ENCODE results near the gene TOMM5. TPM values are rescaled to one million over a fixed set of nuclear protein-coding genes. Genes with fewer than 3 reads are reported as not detected.

The TOMM5 gene
- 100 to 1,000 TPM in 2 of 4 donors, 10 to 100 TPM in 2; 25.1 to 129 (median 105) TPM for total RNA-seq

DNA sequence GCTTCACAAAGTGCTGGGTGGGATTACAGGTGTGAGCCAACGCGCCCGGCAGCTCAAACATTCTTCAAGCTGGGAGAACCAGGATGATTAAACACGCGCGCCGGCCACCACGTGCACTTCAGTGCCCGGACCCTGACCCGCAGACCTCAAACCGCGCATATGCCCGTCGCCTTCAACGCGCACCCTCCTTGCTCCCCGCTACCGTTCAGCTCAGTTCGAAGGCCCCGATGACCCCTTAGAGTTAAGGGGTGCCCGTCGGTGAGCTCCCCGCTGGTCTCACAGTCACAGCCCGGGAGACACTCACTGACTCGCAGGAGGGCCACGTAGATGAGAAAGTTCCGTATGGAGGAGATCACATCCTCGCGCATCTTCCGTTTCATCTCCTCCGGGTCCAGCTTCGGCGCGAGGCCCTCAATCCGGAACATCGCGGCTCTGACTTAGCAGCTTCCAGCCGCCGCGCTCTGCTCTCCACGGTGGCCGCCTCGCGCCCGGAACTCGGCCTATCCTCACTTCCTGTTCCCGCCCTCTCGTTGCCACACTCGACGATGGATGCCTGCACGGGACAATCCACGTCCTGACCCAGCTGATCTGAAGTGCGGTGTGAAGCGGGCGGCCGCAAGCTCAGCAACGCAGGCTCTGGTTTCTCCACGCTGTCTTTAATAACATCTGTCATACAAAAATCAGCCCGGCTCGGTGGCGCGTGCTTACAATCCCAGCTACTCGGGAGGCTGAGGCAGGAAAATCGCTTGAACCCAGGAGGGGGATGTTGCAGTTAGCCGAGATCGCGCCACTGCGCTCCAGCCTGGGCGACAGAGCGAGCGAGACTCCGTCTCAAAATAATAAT lies at the start of gene TOMM5:
TSS of gene TOMM5 (minus strand) at position 490 of the 844 bp plus-strand sequence. CDS start at position 425, 65 bp downstream.
- TF ChIP-seq, protein P1, sequence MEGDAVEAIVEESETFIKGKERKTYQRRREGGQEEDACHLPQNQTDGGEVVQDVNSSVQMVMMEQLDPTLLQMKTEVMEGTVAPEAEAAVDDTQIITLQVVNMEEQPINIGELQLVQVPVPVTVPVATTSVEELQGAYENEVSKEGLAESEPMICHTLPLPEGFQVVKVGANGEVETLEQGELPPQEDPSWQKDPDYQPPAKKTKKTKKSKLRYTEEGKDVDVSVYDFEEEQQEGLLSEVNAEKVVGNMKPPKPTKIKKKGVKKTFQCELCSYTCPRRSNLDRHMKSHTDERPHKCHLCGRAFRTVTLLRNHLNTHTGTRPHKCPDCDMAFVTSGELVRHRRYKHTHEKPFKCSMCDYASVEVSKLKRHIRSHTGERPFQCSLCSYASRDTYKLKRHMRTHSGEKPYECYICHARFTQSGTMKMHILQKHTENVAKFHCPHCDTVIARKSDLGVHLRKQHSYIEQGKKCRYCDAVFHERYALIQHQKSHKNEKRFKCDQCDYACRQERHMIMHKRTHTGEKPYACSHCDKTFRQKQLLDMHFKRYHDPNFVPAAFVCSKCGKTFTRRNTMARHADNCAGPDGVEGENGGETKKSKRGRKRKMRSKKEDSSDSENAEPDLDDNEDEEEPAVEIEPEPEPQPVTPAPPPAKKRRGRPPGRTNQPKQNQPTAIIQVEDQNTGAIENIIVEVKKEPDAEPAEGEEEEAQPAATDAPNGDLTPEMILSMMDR (IDR thresholded peaks at IDR 0.05): peak in 2 of 6 experiments; percentile 6 to 27
- TF ChIP-seq POLR2A (IDR thresholded peaks at IDR 0.05): peak in 3 of 4 donors; percentile 49 to 84 (median 70)
- H3K4me3 ChIP-seq: peak within 1 kb of the TSS; percentile 66 to 98 (median 88)
- DNase-seq: peak; percentile 68
- H3K27ac ChIP-seq: peak within 1 kb of the TSS; percentile 80 to 91 (median 88)
- H3K9me3 ChIP-seq: no peaks in the 10 kb centered on the region
- peaks cover 7 to 41% (median 36%) of the 10 kb centered on the region in 3 donors for H3K4me1 ChIP-seq
- no peaks in the 10 kb centered on the region for H3K27me3 ChIP-seq
- intact Hi-C loops (cut with DNase I): loop anchor here (10.0 kb wide), 1 partner anchor 312 kb away; the partner anchor contains the start of gene SLC25A51
- 0 to 1% methylated on average over 21 to 38 of the region's 72 CpGs for WGBS, 2 donors
- H3K36me3 ChIP-seq: peaks cover 0 to 18% (median 3%) of the 10 kb centered on the region in 3 donors

DNA sequence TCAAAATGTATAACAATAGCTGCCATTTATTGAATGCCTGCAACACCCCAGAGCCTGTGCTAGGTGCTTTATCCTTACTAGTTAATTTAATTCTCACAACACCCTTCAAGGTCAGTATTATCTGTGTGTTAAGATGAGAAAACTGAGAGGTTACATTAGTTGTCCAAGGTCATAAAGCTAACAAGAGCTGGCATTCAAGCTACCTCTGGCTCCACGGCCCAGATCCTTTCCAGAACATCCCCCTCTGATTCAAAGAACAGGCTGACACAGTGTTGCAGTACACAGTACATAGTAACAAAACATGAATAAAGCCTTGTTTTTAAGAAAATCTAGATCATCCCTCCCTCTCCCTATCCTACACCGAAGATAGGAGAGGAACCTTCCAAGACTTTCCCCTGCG lies 48.9 kb upstream of the TOMM5 start:
- Histone ChIP-seq H3K4me1 (no peaks in the 10 kb centered on the region), H3K9me3 (no peaks in the 10 kb centered on the region), H3K4me3 (no peak overlapping the region), H3K27ac (no peak overlapping the region), H3K36me3 (no peaks in the 10 kb centered on the region), H3K27me3 (peaks cover 0 to 45% (median 0%) of the 10 kb centered on the region in 4 donors)
- 67 to 70% methylated on average over 3 of the region's 3 CpGs for WGBS, 2 donors
- intact Hi-C loops (cut with DNase I): no loop called here
- TF ChIP-seq, protein P1 (IDR thresholded peaks at IDR 0.05): no peak
- DNase-seq: no peak

DNA sequence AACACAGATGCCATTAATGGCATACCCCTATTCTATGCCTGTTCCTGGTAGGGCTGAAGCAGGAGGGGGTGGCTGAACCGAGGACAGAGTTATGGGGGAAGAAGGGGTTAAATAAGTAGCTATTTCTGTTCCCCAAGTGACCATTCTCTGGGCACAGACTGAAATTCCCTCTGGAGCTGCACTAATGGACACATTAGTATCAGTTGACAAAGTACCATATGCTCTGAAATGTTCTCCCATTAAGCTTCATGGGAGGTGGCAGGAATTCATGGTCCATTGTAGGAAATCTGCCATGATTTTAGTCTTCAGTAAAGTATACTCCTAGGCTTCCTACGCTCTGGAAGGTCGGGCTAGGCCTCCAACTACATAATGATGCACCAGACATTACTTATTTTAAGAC lies 47.8 kb upstream of the TOMM5 start:
- WGBS, 2 donors: 57 to 81% methylated on average over 3 of the region's 3 CpGs
- H3K36me3 ChIP-seq: no peaks in the 10 kb centered on the region
- no peak overlapping the region for H3K4me3 ChIP-seq
- H3K4me1 ChIP-seq: no peaks in the 10 kb centered on the region
- DNase-seq: no peak
- H3K27ac ChIP-seq: no peak overlapping the region
- peaks cover 0 to 45% (median 0%) of the 10 kb centered on the region in 4 donors for H3K27me3 ChIP-seq
- no peaks in the 10 kb centered on the region for H3K9me3 ChIP-seq
- intact Hi-C loops (cut with DNase I): no loop called here
- TF ChIP-seq, protein P1 (IDR thresholded peaks at IDR 0.05): no peak
- no peak for TF ChIP-seq POLR2A (IDR thresholded peaks at IDR 0.05)

DNA sequence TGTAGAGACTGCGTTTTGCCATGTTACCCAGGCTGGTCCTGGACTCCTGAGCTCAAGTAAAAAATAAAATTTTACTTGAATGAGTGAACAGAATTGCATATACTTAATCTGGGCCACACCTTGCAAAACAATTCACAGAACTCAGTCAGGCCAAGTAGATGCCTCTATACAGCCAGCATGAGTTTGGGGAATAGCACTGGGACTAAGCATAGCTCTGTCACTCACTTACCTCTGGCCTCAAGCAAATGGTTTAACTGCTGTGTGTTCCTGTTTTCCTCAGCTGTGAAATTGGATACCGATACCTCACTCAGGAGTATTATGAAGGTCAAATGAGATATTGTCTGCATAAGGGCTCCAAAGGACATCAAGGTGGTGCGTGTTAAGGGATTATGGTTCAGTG lies 47.4 kb upstream of the TOMM5 start:
- no peak overlapping the region for H3K4me3 ChIP-seq
- no peaks in the 10 kb centered on the region for H3K36me3 ChIP-seq
- H3K4me1 ChIP-seq: no peaks in the 10 kb centered on the region
- H3K27me3 ChIP-seq: peaks cover 0 to 45% (median 0%) of the 10 kb centered on the region in 4 donors
- intact Hi-C loops (cut with DNase I): no loop called here
- H3K27ac ChIP-seq: no peak overlapping the region
- DNase-seq: no peak
- WGBS, 2 donors: 76 to 82% methylated on average over 3 of the region's 3 CpGs
- no peaks in the 10 kb centered on the region for H3K9me3 ChIP-seq
- TF ChIP-seq POLR2A (IDR thresholded peaks at IDR 0.05): no peak
- TF ChIP-seq, protein P1 (IDR thresholded peaks at IDR 0.05): no peak

DNA sequence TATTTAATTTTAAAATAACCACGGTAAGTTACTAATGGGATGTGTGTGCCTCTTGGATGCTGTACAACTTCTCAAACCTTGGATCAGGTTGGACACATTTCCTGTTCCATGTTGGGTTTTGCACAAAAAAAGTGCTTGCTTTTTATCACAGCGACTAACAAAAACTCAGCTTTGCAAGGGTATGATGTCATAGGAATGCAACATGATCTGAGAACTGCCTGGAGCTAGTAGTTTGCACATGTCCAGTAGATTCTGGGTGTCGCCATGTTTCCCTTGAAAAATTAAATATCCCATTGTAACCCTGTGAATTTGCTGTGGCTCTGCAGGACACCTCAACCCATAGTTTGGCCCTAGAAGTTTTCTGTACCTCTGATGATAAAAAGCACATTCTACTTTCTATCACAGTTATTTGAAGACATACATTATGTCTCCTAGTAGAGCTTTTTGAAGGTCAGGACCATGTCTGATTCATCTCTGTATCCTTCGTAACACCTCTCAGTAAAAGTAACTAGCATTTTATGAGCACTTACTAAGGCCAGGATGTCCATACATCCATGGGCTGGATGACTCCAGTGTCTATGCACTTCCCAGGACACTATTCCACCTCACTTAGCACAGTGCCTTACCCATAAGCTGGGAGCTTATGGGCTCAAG lies 46.8 kb upstream of the TOMM5 start:
- H3K27me3 ChIP-seq: peaks cover 0 to 39% (median 0%) of the 10 kb centered on the region in 4 donors
- H3K4me1 ChIP-seq: no peaks in the 10 kb centered on the region
- TF ChIP-seq POLR2A (IDR thresholded peaks at IDR 0.05): no peak
- TF ChIP-seq, protein P1 (IDR thresholded peaks at IDR 0.05): no peak
- no peaks in the 10 kb centered on the region for H3K36me3 ChIP-seq
- no peaks in the 10 kb centered on the region for H3K9me3 ChIP-seq
- intact Hi-C loops (cut with DNase I): no loop called here
- no peak for DNase-seq
- no peak overlapping the region for H3K4me3 ChIP-seq
- 63 to 77% methylated on average over 4 of the region's 4 CpGs for WGBS, 2 donors
- no peak overlapping the region for H3K27ac ChIP-seq
